HepG2 (cell line): ENCODE results near the gene GAREM1. TPM values are rescaled to one million over a fixed set of nuclear protein-coding genes. Genes with fewer than 3 reads are reported as not detected.

Source experiments
- AGO1 ChIP-seq: fragments of 200-400 bp; formaldehyde crosslinking; IDR thresholded peaks from 2 replicates; pipeline ENCODE4 v1.6.1; 2017; ENCODE audit warnings: mild to moderate bottlenecking, low read depth, low read length, moderate library complexity; ENCODE audit not compliant: poor library complexity, severe bottlenecking
- ELF3 ChIP-seq: IDR thresholded peaks from 2 replicates; pipeline ENCODE4 v1.6.1; 2016; ENCODE audit warnings: missing genetic modification reagents, missing compliant biosample characterization
- MAFG ChIP-seq: sonication (generic); formaldehyde crosslinking; IDR thresholded peaks from 2 replicates; pipeline ENCODE4 v1.5.1; 2020; ENCODE audit warnings: mild to moderate bottlenecking, missing genetic modification reagents
- NR2F1 ChIP-seq, 2 experiments: fragments of 450-650 bp in 1 of 2; formaldehyde crosslinking in 1 of 2; IDR thresholded peaks; 2 replicates each; pipeline versions ENCODE4 v1.5.0 to v1.6.1; 2016 to 2020; ENCODE audit warnings: mild to moderate bottlenecking in 1 of 2, missing compliant biosample characterization in 1 of 2, missing genetic modification reagents in 1 of 2, moderate library complexity in 1 of 2
- PHF5A ChIP-seq: IDR thresholded peaks from one replicate; pipeline ENCODE4 v1.6.1; 2018; ENCODE audit warnings: low read depth, missing genetic modification reagents; ENCODE audit not compliant: unreplicated experiment
- TAF15 ChIP-seq: fragments of 200-400 bp; formaldehyde crosslinking; IDR thresholded peaks from one replicate; pipeline ENCODE4 v1.6.1; 2018; ENCODE audit warnings: mild to moderate bottlenecking, low read depth, low read length; ENCODE audit not compliant: poor library complexity, severe bottlenecking
- ZFP37 ChIP-seq: sonication (generic); formaldehyde crosslinking; IDR thresholded peaks from 2 replicates; pipeline ENCODE4 v1.4.0; 2020; ENCODE audit warnings: missing genetic modification reagents, borderline replicate concordance
- ZNF20 ChIP-seq: sonication (generic); formaldehyde crosslinking; IDR thresholded peaks from 2 replicates; pipeline ENCODE4 v1.4.0; 2020; ENCODE audit warnings: mild to moderate bottlenecking, moderate library complexity, missing genetic modification reagents
- ZNF343 ChIP-seq: sonication (generic); formaldehyde crosslinking; IDR thresholded peaks from 2 replicates; pipeline ENCODE4 v1.4.0; 2020; ENCODE audit warnings: mild to moderate bottlenecking, missing genetic modification reagents
- ZNF354B ChIP-seq: sonication (generic); formaldehyde crosslinking; IDR thresholded peaks from 2 replicates; pipeline ENCODE4 v1.8.0; 2022; ENCODE audit warnings: mild to moderate bottlenecking, missing genetic modification reagents
- ZNF709 ChIP-seq: sonication (generic); formaldehyde crosslinking; IDR thresholded peaks from 2 replicates; pipeline ENCODE4 v1.5.0; 2020; ENCODE audit warnings: mild to moderate bottlenecking, missing genetic modification reagents
- ZNF777 ChIP-seq: sonication (generic); formaldehyde crosslinking; IDR thresholded peaks from 2 replicates; pipeline ENCODE4 v1.4.0; 2020; ENCODE audit warnings: missing genetic modification reagents
- polyA plus RNA-seq, 8 experiments: library from polyadenylated mRNA; depleted of rRNA in 3 of 8; stranded (reverse) in 7 of 8; unstranded in 1 of 8; fragments of >200 nt; fragmentation: Illumina TruSeq in 4 of 8; extraction: Trizol in 4 of 8; gene quantifications; 2 replicates each; pipeline versions ENCODE4 v1.2.1 to v1.2.3, GENCODE V29; 2011 to 2016; ENCODE audit warnings: low read depth in 4 of 8, missing spikeins in 1 of 8, mixed read lengths in 1 of 8; ENCODE audit not compliant: insufficient read depth in 1 of 8
- total RNA-seq, 5 experiments: library from RNA; depleted of rRNA; stranded (reverse); fragments of >200 nt; fragmentation: Illumina TruSeq; extraction: Trizol; gene quantifications; 2 replicates each; pipeline ENCODE4 v1.2.3, GENCODE V29; 2016; ENCODE audit warnings: low read depth in 1 of 5
- TF ChIP-seq, protein P1 (sequence below): sonication (generic); formaldehyde crosslinking; IDR thresholded peaks from 2 replicates; pipeline ENCODE4 v1.5.0; 2020; ENCODE audit warnings: mild to moderate bottlenecking, missing genetic modification reagents, borderline replicate concordance
- TF ChIP-seq, protein P2 (sequence below): sonication (generic); formaldehyde crosslinking; IDR thresholded peaks from 2 replicates; pipeline ENCODE4 v1.4.0; 2020; ENCODE audit warnings: missing genetic modification reagents
- TF ChIP-seq, protein P3 (sequence below): sonication (generic); formaldehyde crosslinking; IDR thresholded peaks from 2 replicates; pipeline ENCODE4 v1.5.1; 2020; ENCODE audit warnings: mild to moderate bottlenecking, moderate library complexity, missing genetic modification reagents
- TF ChIP-seq, protein P4 (sequence below): sonication (generic); formaldehyde crosslinking; IDR thresholded peaks from 2 replicates; pipeline ENCODE4 v1.8.0; 2022; ENCODE audit warnings: missing genetic modification reagents, low read depth, mild to moderate bottlenecking, borderline replicate concordance
- TF ChIP-seq, protein P5 (sequence below): sonication (generic); formaldehyde crosslinking; IDR thresholded peaks from 2 replicates; pipeline ENCODE4 v1.5.1; 2020; ENCODE audit warnings: mild to moderate bottlenecking, missing genetic modification reagents, moderate library complexity
- TF ChIP-seq, protein P6 (sequence below): sonication (generic); formaldehyde crosslinking; conservative IDR thresholded peaks from 2 replicates; pipeline ENCODE4 v1.8.0; 2022; ENCODE audit warnings: missing genetic modification reagents

GAREM1 gene
- total and polyA plus RNA-seq, 2 of the 13 experiments (the other 11 are each of a cell fraction or from before 2014, with no cell fraction given), result 2.5 to 2.9 TPM

DNA sequence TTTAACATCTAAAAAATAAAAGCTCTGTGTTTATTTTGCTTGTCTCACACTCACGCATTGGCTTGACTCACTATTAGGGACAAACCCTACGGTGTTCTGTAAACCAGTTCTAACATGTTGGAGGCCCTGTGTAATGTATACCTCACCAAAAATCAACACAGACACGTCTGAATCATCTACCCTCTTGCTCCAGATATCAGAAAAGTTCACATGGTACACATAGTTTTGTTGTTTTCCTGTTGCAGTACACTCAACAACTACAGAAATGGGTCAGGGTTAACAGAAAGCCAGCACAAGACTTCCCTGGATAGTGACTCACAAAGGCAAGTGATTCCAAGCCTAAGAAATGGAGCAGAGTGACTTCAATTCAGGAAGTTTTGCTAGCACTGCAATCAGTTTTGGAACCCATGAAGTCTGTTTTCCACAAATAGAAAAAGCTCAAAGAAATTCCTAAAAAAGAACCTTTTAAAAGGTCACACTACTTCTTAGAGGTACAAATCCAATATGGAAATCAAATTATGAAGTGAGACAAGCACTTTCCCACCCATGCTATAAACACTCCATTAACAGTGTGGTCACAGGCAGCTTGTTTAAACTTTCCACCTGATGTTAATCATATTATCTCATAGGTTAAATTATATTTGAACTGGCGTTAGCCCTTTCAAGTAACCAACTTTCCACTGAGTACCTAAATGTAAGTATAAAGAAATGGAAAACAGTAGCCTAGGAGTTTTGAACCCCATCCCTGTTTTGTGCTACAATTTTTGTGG, 87.4 kb downstream of the GAREM1 start (continued):
- TF ChIP-seq, protein P1, sequence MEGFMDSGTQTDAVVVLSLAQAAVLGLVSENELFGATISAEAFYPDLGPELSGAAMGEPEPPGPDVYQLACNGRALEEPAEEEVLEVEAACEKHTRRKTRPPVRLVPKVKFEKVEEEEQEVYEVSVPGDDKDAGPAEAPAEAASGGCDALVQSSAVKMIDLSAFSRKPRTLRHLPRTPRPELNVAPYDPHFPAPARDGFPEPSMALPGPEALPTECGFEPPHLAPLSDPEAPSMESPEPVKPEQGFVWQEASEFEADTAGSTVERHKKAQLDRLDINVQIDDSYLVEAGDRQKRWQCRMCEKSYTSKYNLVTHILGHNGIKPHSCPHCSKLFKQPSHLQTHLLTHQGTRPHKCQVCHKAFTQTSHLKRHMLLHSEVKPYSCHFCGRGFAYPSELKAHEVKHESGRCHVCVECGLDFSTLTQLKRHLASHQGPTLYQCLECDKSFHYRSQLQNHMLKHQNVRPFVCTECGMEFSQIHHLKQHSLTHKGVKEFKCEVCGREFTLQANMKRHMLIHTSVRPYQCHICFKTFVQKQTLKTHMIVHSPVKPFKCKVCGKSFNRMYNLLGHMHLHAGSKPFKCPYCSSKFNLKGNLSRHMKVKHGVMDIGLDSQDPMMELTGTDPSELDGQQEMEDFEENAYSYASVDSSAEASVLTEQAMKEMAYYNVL (CRISPR knock-in tag), result no peak
- TF ChIP-seq ZNF777 (CRISPR knock-in tag), result no peak
- TF ChIP-seq, protein P2, sequence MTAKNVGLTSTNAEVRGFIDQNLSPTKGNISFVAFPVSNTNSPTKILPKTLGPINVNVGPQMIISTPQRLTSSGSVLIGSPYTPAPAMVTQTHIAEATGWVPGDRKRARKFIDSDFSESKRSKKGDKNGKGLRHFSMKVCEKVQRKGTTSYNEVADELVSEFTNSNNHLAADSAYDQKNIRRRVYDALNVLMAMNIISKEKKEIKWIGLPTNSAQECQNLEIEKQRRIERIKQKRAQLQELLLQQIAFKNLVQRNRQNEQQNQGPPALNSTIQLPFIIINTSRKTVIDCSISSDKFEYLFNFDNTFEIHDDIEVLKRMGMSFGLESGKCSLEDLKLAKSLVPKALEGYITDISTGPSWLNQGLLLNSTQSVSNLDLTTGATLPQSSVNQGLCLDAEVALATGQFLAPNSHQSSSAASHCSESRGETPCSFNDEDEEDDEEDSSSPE (CRISPR knock-in tag), result no peak
- TF ChIP-seq ZNF343 (CRISPR knock-in tag), result no peak
- TF ChIP-seq ZFP37 (CRISPR knock-in tag), result no peak
- no peak for TF ChIP-seq PHF5A
- no peak for TF ChIP-seq ZNF354B
- TF ChIP-seq ELF3, result peak; percentile 79
- TF ChIP-seq MAFG (CRISPR knock-in tag), result no peak
- TF ChIP-seq ZNF709 (CRISPR knock-in tag), result no peak
- TF ChIP-seq, protein P3, sequence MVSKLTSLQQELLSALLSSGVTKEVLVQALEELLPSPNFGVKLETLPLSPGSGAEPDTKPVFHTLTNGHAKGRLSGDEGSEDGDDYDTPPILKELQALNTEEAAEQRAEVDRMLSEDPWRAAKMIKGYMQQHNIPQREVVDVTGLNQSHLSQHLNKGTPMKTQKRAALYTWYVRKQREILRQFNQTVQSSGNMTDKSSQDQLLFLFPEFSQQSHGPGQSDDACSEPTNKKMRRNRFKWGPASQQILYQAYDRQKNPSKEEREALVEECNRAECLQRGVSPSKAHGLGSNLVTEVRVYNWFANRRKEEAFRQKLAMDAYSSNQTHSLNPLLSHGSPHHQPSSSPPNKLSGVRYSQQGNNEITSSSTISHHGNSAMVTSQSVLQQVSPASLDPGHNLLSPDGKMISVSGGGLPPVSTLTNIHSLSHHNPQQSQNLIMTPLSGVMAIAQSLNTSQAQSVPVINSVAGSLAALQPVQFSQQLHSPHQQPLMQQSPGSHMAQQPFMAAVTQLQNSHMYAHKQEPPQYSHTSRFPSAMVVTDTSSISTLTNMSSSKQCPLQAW, result peak; percentile 30; the same call in 1 of the 2 replicates
- TF ChIP-seq, protein P4, sequence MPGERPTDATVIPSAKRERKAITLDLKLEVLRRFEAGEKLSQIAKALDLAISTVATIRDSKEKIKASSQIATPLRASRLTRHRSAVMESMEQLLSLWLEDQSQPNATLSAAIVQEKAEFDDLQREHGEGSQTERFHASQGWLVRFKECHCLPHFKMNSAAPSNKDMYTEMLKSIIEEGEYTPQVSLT, result no peak
- TF ChIP-seq, protein P5, sequence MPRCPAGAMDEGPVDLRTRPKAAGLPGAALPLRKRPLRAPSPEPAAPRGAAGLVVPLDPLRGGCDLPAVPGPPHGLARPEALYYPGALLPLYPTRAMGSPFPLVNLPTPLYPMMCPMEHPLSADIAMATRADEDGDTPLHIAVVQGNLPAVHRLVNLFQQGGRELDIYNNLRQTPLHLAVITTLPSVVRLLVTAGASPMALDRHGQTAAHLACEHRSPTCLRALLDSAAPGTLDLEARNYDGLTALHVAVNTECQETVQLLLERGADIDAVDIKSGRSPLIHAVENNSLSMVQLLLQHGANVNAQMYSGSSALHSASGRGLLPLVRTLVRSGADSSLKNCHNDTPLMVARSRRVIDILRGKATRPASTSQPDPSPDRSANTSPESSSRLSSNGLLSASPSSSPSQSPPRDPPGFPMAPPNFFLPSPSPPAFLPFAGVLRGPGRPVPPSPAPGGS (CRISPR knock-in tag), result no peak
- no peak for TF ChIP-seq TAF15
- TF ChIP-seq, protein P6, sequence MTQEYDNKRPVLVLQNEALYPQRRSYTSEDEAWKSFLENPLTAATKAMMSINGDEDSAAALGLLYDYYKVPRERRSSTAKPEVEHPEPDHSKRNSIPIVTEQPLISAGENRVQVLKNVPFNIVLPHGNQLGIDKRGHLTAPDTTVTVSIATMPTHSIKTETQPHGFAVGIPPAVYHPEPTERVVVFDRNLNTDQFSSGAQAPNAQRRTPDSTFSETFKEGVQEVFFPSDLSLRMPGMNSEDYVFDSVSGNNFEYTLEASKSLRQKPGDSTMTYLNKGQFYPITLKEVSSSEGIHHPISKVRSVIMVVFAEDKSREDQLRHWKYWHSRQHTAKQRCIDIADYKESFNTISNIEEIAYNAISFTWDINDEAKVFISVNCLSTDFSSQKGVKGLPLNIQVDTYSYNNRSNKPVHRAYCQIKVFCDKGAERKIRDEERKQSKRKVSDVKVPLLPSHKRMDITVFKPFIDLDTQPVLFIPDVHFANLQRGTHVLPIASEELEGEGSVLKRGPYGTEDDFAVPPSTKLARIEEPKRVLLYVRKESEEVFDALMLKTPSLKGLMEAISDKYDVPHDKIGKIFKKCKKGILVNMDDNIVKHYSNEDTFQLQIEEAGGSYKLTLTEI, result no peak
- TF ChIP-seq AGO1, result no peak
- no peak for TF ChIP-seq NR2F1 (CRISPR knock-in tag; IDR thresholded peaks at IDR 0.05)
- no peak for TF ChIP-seq ZNF20 (CRISPR knock-in tag)
